ENCODE data around the gene SOS2. TPM values are rescaled to one million over a fixed set of nuclear protein-coding genes. Genes with fewer than 3 reads are reported as not detected.

Gene SOS2
- total RNA-seq, 1 donor from 2014 or later, result 38.8 TPM

DNA sequence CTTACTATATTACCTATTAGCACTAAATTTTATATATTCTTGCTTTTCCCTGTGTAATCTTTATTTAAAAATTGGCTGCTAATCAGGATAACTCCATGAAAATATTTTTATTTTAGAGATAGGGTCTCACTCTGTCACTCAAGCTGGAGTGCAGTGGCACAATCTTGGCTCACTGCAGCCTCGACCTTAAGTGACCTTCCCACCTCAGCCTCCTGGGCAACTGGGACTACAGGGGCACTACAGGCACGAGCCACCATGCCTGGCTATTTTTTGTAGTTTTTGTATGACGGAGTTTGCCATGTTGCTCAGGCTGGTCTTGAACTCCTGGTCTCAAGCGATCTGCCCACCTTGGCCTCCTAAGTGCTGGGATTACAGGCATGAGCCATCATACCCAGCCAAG, 82.6 kb downstream of the SOS2 start:
- Histone ChIP-seq H3K9me3 (no peaks in the 10 kb centered on the region), H3K27ac (no peak overlapping the region), H3K27me3 (ENCODE audit: low read depth) (no peaks in the 10 kb centered on the region), H3K4me3 (no peak overlapping the region), H3K4me1 (no peaks in the 10 kb centered on the region), H3K36me3 (peaks cover 97% of the 10 kb centered on the region)
- TF ChIP-seq CTCF (IDR thresholded peaks at IDR 0.05), result no peak
- intact Hi-C loops (cut with DNase I), result no loop called here
- ATAC-seq (no peak), DNase-seq (no peak)

- no peaks in the 10 kb centered on the region for H3K9me3 ChIP-seq
- H3K27ac ChIP-seq, result no peak overlapping the region
- no peak overlapping the region for H3K4me3 ChIP-seq
- TF ChIP-seq CTCF (IDR thresholded peaks at IDR 0.05), result no peak
- H3K27me3 ChIP-seq (ENCODE audit: low read depth), result no peaks in the 10 kb centered on the region
- peaks cover 52% of the 10 kb centered on the region for H3K36me3 ChIP-seq
- DNase-seq, result no peak
- ATAC-seq, result no peak
- intact Hi-C loops (cut with DNase I), result no loop called here
- no peaks in the 10 kb centered on the region for H3K4me1 ChIP-seq
Observed at GRCh38 chr14:50139192-50139591, 92.2 kb downstream of the SOS2 start.

DNA sequence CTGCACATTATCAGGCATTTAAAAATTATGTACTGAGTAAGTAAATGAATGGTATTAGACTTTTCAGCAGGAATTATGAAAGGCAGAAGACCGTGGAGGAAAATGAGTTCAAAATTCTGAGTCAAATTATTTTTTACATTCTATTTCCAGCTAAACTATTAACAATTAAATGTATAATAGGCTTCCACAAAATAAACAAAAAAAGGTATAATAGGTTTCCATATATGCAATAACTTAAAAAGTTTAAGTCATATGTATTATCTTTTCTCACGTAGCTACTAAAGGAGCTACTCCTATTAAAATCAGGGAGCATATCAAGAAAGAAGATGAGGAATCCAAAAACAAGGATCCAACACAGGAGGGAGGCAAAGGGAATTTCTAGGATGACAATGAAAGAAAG, 103.6 kb downstream of the SOS2 start:
- no peaks in the 10 kb centered on the region for H3K4me1 ChIP-seq
- TF ChIP-seq CTCF (IDR thresholded peaks at IDR 0.05), result no peak
- H3K4me3 ChIP-seq, result no peak overlapping the region
- no peak overlapping the region for H3K27ac ChIP-seq
- intact Hi-C loops (cut with DNase I), result no loop called here
- ATAC-seq (no peak), DNase-seq (no peak)
- H3K9me3 ChIP-seq, result no peaks in the 10 kb centered on the region
- peaks cover 80% of the 10 kb centered on the region for H3K36me3 ChIP-seq
- H3K27me3 ChIP-seq (ENCODE audit: low read depth), result no peaks in the 10 kb centered on the region

GRCh38 chr14:50123062-50123461, 108.3 kb downstream of the SOS2 start:
- intact Hi-C loops (cut with DNase I), result no loop called here
- ATAC-seq (no peak), DNase-seq (no peak)
- Histone ChIP-seq H3K27ac (no peak overlapping the region), H3K4me1 (no peaks in the 10 kb centered on the region), H3K4me3 (no peak overlapping the region), H3K9me3 (no peaks in the 10 kb centered on the region), H3K27me3 (ENCODE audit: low read depth) (no peaks in the 10 kb centered on the region), H3K36me3 (peaks cover 43% of the 10 kb centered on the region)
- no peak for TF ChIP-seq CTCF (IDR thresholded peaks at IDR 0.05)

GRCh38 chr14:50122291-50122690, 109.1 kb downstream of the SOS2 start:
- DNase-seq, result no peak
- H3K27me3 ChIP-seq (ENCODE audit: low read depth), result no peaks in the 10 kb centered on the region
- intact Hi-C loops (cut with DNase I), result no loop called here
- no peaks in the 10 kb centered on the region for H3K9me3 ChIP-seq
- ATAC-seq, result no peak
- no peak overlapping the region for H3K27ac ChIP-seq
- H3K4me1 ChIP-seq, result peaks cover 2% of the 10 kb centered on the region
- peaks cover 35% of the 10 kb centered on the region for H3K36me3 ChIP-seq
- no peak overlapping the region for H3K4me3 ChIP-seq
- no peak for TF ChIP-seq CTCF (IDR thresholded peaks at IDR 0.05)

- Histone ChIP-seq H3K9me3 (no peaks in the 10 kb centered on the region), H3K4me3 (no peak overlapping the region), H3K27me3 (ENCODE audit: low read depth) (no peaks in the 10 kb centered on the region), H3K36me3 (peaks cover 28% of the 10 kb centered on the region), H3K27ac (no peak overlapping the region), H3K4me1 (peaks cover 8% of the 10 kb centered on the region)
- TF ChIP-seq CTCF (IDR thresholded peaks at IDR 0.05), result no peak
- intact Hi-C loops (cut with DNase I), result no loop called here
- DNase-seq, result no peak
- ATAC-seq, result no peak
Observed at GRCh38 chr14:50121486-50121885, 109.9 kb downstream of the SOS2 start.
